Astrocyte of the cerebellum (primary cell): ENCODE results near the gene SLC27A5.

Experiments
- DNase-seq: peaks from one replicate; pipeline ENCODE4 v3.0.0-alpha.2; 2011; ENCODE audit warnings: low read depth
- H3K4me3 ChIP-seq: 2 replicates; pipeline ENCODE4 v1.5.1; 2011; ENCODE audit warnings: mild to moderate bottlenecking, low read depth, low read length, moderate library complexity
- in situ Hi-C: cut with HindIII; loops from 2 replicates; pipeline ENCODE4 v1.10.0; 2017; ENCODE audit warnings: low sequenced_read_pairs
- TF ChIP-seq, protein P1 (sequence below): IDR thresholded peaks from 2 replicates; pipeline ENCODE4 v1.5.1; 2012; ENCODE audit warnings: low read length, low read depth, moderate library complexity, mild to moderate bottlenecking; ENCODE audit errors: missing control alignments

SLC27A5 gene

DNA sequence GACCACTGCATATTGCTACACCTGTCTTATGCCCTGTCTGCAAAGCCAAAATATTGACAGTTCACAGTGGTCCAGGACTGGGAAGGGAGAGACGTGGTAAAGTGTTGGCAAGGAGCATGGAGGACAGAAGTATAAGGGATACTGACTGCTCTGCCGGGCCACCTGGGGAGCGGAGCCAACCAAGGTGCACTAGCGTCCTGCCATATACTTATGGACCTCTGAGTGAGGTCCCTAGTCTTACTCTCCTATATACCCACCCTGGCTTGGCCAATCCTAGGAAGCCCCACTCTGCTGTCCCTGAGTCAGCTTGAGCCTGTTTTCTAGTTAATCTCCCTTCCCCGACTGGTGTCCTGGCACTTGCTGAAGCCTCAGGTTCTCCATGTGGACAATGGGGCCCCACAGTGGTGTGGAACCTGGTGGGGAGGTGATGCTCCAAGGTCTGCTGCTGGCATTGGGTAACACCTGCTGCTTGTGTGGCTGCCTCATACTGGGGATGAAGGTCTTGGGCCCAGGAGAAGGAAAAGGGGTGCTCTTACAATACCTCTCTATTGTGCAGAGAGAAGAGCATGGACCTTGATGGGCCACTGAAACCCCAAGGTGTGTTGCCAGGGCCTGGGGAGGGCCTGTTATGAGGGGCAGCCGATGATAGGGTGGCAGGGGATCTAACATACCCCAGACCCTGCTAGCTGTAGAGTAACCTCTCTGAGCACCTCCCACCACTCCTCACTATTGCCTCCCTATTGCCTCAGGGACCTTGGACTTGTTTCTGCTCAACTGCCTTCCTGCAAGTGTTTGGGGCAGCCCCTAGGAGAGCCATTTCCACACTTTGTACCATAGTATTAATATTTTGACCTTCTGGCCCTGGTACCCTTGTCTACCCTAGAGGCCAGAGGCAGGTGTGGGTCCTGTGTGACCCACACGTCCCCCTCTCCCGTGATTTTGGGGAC, 25.3 kb upstream of the SLC27A5 start:
- no peak overlapping the region for H3K4me3 ChIP-seq
- in situ Hi-C loops, result no loop called here
- no peak for DNase-seq
- TF ChIP-seq, protein P1, sequence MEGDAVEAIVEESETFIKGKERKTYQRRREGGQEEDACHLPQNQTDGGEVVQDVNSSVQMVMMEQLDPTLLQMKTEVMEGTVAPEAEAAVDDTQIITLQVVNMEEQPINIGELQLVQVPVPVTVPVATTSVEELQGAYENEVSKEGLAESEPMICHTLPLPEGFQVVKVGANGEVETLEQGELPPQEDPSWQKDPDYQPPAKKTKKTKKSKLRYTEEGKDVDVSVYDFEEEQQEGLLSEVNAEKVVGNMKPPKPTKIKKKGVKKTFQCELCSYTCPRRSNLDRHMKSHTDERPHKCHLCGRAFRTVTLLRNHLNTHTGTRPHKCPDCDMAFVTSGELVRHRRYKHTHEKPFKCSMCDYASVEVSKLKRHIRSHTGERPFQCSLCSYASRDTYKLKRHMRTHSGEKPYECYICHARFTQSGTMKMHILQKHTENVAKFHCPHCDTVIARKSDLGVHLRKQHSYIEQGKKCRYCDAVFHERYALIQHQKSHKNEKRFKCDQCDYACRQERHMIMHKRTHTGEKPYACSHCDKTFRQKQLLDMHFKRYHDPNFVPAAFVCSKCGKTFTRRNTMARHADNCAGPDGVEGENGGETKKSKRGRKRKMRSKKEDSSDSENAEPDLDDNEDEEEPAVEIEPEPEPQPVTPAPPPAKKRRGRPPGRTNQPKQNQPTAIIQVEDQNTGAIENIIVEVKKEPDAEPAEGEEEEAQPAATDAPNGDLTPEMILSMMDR, result no peak

DNA sequence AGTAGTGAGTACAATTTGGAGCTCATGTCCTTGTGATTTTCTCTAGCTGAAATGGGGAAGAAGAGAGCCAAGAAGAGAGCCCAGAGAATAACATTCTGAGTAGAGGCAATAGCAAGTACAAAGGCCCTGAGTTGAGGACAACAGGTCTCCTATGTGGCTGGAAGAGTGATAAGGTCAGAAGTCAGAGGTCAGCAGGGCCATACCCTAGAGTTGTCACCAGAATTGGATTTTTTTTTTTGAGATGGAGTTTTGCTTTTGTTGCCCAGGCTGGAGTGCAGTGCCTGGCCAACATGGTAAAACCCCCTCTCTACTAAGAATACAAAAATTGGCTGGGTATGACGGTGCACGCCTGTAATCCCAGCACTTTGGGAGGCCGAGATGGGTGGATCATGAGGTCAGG, 24.1 kb upstream of the SLC27A5 start:
- in situ Hi-C loops, result no loop called here
- no peak for DNase-seq
- TF ChIP-seq, protein P1, result no peak
- no peak overlapping the region for H3K4me3 ChIP-seq

DNA sequence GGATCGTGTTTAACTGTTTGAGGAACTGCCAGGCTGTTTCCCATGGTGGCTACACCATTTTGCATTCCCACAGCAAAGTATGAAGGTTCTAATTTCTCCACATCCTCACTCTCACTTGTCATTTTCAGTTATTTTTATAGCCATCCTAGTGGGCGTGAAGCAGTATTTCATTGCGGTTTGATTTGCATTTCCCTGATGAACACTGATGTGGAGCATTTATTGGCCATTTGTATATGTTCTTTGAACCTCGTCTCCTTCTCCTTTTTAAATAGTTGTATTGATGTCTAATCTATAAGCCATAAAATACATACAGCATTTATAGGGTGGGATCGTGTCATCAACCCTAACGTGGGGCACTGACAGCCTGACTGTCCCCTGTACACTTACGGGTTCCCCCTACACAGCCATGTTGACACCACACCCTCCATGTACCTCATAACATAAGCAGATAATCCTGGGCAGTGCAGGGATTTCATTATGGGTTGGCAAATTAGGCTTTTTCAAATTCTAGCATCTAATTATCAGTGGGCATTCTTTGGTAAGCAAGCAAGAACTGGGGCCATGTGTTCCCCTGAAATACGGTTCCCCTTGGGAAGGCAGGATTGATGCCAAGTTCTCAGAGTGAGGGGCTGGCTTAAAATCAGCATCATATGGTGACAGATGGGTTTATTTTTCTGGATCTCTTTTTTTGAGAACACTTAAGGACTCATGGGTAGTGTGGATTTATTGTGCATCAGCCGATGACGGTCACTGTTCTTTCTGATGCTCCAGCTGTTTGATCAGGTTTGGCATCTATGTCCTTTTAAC, 19.4 kb upstream of the SLC27A5 start:
- in situ Hi-C loops, result no loop called here
- TF ChIP-seq, protein P1, result no peak
- H3K4me3 ChIP-seq, result no peak overlapping the region
- DNase-seq, result no peak

DNA sequence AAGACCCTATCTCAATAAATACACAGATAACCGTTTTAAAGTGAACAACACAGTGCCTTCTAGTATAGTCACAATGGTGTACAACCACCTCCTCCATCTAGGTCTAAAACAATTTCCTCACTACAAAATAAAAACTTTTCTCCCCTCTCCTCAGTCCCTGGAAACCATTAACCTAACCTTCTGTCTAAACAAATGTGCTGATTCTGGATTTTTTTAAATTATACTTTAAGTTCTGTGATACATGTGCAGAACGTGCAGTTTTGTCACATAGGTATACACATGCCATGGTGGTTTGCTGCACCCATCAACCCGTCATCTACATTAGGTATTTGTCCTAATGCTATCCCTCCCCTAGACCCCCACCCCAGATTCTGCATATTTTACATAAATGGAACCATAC, 17.6 kb upstream of the SLC27A5 start:
- no peak overlapping the region for H3K4me3 ChIP-seq
- in situ Hi-C loops, result no loop called here
- DNase-seq, result no peak
- TF ChIP-seq, protein P1, result no peak

DNA sequence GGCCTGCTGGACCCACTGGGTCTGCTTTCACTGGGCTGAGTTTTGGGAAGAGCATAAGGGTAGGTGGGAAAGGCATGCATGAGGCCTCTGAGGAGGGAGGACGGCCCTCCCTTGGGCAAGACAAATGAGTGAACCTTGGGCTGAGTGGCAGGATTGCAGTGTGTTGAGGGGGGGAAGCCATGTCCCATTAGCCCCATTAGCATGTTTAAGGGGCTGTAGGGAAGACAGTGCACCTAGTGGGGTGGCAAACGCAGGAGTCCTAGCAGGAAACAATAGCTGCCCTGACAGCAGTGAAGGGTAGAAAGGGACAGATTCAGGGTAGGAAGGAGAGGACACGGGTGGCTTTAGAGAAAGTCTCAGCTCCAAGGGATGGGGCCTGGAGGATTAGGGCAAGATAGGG, 10.9 kb upstream of the SLC27A5 start:
- in situ Hi-C loops, result no loop called here
- TF ChIP-seq, protein P1, result no peak
- no peak overlapping the region for H3K4me3 ChIP-seq
- no peak for DNase-seq

DNA sequence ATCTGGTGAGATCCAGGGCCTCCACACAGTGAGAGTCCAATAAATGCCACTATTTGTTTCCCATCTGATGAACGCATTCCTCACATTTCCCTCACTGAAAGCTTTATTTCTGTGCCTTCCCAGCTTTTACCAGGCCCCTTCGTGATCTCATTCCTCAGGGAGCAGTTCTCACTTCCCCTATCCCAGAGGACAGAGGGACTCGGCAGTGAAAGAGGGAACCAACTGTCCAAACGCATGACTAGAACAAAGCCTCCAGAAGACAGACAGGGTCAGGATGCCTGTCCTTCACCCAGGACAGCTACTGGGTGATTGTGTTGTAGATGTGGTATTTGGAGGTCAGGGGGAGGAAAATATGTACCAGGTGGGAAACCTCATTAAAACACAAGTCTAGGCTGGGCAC, 9.9 kb upstream of the SLC27A5 start:
- in situ Hi-C loops, result no loop called here
- no peak for DNase-seq
- TF ChIP-seq, protein P1, result no peak
- no peak overlapping the region for H3K4me3 ChIP-seq
